ENCODE data around the gene MZT2B.
"Not testable (repeated sequence)": the region's sequence is repeated elsewhere in the genome, so short reads cannot be mapped to it uniquely, and the experiment has no call there.

DNA sequence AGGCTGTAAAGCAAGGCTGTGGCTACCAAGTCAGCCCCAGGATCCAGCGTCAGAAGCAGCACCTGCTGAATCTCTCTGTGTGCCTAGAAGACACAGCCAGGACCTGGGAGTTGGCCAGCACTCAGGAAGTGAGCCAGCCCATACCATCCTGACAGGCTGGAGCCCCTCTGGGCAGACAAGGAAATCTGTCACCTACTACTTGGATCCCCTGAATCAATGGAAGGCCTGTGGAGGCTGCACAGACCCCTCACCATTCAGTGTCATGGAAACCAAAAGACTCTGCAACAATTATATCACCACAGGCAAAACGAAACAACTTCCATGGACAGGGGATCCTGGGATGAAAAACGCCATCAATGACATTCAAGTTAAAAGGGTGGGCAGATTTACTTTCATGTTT is 15.5 kb upstream of the MZT2B start:
- TF ChIP-seq, protein P1, sequence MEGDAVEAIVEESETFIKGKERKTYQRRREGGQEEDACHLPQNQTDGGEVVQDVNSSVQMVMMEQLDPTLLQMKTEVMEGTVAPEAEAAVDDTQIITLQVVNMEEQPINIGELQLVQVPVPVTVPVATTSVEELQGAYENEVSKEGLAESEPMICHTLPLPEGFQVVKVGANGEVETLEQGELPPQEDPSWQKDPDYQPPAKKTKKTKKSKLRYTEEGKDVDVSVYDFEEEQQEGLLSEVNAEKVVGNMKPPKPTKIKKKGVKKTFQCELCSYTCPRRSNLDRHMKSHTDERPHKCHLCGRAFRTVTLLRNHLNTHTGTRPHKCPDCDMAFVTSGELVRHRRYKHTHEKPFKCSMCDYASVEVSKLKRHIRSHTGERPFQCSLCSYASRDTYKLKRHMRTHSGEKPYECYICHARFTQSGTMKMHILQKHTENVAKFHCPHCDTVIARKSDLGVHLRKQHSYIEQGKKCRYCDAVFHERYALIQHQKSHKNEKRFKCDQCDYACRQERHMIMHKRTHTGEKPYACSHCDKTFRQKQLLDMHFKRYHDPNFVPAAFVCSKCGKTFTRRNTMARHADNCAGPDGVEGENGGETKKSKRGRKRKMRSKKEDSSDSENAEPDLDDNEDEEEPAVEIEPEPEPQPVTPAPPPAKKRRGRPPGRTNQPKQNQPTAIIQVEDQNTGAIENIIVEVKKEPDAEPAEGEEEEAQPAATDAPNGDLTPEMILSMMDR (IDR thresholded peaks at IDR 0.05) = not testable (repeated sequence)
- not testable (repeated sequence) for TF ChIP-seq EP300, POLR2A, POLR2AphosphoS5 (IDR thresholded peaks at IDR 0.05)
